Loucy (cell line): ENCODE measurements around the gene ARID2.

Source experiments
- EZH2phosphoT487 ChIP-seq: fragments of 200-600 bp; IDR thresholded peaks from 2 replicates; pipeline ENCODE4 v1.6.1; 2018; ENCODE audit warnings: antibody characterized with exemption, mild to moderate bottlenecking, moderate library complexity, borderline replicate concordance
- TF ChIP-seq, protein P1 (sequence below): fragments of 200-600 bp; sonication (generic); conservative IDR thresholded peaks from 2 replicates; pipeline ENCODE4 v1.5.1; 2014; ENCODE audit warnings: mild to moderate bottlenecking, antibody characterized with exemption, low read length

DNA sequence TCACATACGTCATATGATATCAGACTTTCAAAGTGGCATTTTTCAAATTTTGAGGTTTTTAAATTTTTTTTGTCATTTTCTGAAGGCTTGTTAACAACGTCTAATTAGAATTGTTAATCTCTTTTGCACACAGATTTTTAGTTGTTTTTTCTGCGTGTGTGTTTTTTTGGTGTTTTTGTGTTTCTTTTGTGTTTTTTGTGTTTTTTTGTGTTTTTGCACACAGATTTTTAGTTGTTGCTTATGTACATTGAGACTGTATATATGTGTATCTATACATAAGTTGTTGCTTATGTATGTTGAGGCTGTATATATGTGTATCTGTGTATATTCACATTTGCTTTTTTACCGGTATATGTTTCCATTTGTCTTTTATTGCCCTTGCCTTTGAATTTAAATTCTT, 30.8 kb downstream of the ARID2 start:
- TF ChIP-seq, protein P1, sequence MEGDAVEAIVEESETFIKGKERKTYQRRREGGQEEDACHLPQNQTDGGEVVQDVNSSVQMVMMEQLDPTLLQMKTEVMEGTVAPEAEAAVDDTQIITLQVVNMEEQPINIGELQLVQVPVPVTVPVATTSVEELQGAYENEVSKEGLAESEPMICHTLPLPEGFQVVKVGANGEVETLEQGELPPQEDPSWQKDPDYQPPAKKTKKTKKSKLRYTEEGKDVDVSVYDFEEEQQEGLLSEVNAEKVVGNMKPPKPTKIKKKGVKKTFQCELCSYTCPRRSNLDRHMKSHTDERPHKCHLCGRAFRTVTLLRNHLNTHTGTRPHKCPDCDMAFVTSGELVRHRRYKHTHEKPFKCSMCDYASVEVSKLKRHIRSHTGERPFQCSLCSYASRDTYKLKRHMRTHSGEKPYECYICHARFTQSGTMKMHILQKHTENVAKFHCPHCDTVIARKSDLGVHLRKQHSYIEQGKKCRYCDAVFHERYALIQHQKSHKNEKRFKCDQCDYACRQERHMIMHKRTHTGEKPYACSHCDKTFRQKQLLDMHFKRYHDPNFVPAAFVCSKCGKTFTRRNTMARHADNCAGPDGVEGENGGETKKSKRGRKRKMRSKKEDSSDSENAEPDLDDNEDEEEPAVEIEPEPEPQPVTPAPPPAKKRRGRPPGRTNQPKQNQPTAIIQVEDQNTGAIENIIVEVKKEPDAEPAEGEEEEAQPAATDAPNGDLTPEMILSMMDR = no peak
- no peak for TF ChIP-seq EZH2phosphoT487
